A549 (cell line): Measurements from ENCODE around the gene PXT1.
A peak's percentile ranks its signal among the peaks of the same experiment; 100 is the strongest.

Experiments
- CHD2 ChIP-seq: fragments of 150-350 bp; IDR thresholded peaks from 2 replicates; pipeline ENCODE4 v1.6.1; 2014; ENCODE audit warnings: low read length; ENCODE audit not compliant: partially characterized antibody
- ELK1 ChIP-seq: fragments of 150-350 bp; IDR thresholded peaks from 2 replicates; pipeline ENCODE4 v1.6.1; 2014; ENCODE audit warnings: low read depth, mild to moderate bottlenecking, low read length
- EP300 ChIP-seq, 2 experiments: fragments of >200 bp; sonication (Bioruptor Twin); formaldehyde crosslinking; IDR thresholded peaks; 2 replicates in 1 of 2; 3 replicates in 1 of 2; pipeline ENCODE4 v1.6.1; 2016 to 2017
- MAX ChIP-seq: IDR thresholded peaks from 2 replicates; pipeline ENCODE4 v1.6.1; 2012
- POLR2A ChIP-seq: IDR thresholded peaks from 2 replicates; pipeline ENCODE4 v1.6.1; 2012; ENCODE audit warnings: mild to moderate bottlenecking, low read length
- POLR2AphosphoS2 ChIP-seq: conservative IDR thresholded peaks from 2 replicates; pipeline ENCODE4 v1.6.1; 2012; ENCODE audit warnings: low read length, improper control_type of control experiment, inconsistent platforms
- RAD21 ChIP-seq, 2 experiments: fragments of >200 bp in 1 of 2; sonication (Bioruptor Twin) in 1 of 2; formaldehyde crosslinking in 1 of 2; IDR thresholded peaks in 1 of 2; conservative IDR thresholded peaks in 1 of 2; 2 replicates in 1 of 2; 3 replicates in 1 of 2; pipeline ENCODE4 v1.6.1; 2012 to 2018; ENCODE audit warnings: inconsistent platforms in 1 of 2
- RCOR1 ChIP-seq: fragments of 150-350 bp; IDR thresholded peaks from 2 replicates; pipeline ENCODE4 v1.6.1; 2014; ENCODE audit warnings: antibody characterized with exemption, low read length, low read depth
- REST ChIP-seq: fragments of 200-600 bp; sonication (generic); IDR thresholded peaks from 2 replicates; pipeline ENCODE4 v1.6.1; 2016; ENCODE audit warnings: antibody characterized with exemption, mild to moderate bottlenecking, moderate library complexity
- TF ChIP-seq, protein P1 (sequence below): fragments of >200 bp; sonication (Bioruptor Twin); formaldehyde crosslinking; IDR thresholded peaks from 3 replicates; pipeline ENCODE4 v1.5.1; 2016
- TF ChIP-seq, protein P2 (sequence below): fragments of 250-450 bp; sonication (Bioruptor Pico); IDR thresholded peaks from 2 replicates; pipeline ENCODE4 v1.5.0; 2020; ENCODE audit warnings: low read depth, mild to moderate bottlenecking, moderate library complexity

- TF ChIP-seq, protein P1, sequence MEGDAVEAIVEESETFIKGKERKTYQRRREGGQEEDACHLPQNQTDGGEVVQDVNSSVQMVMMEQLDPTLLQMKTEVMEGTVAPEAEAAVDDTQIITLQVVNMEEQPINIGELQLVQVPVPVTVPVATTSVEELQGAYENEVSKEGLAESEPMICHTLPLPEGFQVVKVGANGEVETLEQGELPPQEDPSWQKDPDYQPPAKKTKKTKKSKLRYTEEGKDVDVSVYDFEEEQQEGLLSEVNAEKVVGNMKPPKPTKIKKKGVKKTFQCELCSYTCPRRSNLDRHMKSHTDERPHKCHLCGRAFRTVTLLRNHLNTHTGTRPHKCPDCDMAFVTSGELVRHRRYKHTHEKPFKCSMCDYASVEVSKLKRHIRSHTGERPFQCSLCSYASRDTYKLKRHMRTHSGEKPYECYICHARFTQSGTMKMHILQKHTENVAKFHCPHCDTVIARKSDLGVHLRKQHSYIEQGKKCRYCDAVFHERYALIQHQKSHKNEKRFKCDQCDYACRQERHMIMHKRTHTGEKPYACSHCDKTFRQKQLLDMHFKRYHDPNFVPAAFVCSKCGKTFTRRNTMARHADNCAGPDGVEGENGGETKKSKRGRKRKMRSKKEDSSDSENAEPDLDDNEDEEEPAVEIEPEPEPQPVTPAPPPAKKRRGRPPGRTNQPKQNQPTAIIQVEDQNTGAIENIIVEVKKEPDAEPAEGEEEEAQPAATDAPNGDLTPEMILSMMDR = peak; percentile 77
- no peak for TF ChIP-seq POLR2AphosphoS2
- no peak for TF ChIP-seq REST
- TF ChIP-seq RCOR1 = no peak
- TF ChIP-seq MAX = peak; percentile 62
- no peak for TF ChIP-seq POLR2A
- TF ChIP-seq, protein P2, sequence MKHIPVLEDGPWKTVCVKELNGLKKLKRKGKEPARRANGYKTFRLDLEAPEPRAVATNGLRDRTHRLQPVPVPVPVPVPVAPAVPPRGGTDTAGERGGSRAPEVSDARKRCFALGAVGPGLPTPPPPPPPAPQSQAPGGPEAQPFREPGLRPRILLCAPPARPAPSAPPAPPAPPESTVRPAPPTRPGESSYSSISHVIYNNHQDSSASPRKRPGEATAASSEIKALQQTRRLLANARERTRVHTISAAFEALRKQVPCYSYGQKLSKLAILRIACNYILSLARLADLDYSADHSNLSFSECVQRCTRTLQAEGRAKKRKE (CRISPR knock-in tag) = no peak
- TF ChIP-seq EP300 (IDR thresholded peaks at IDR 0.05) = no peak
- peak; percentile 41 to 46 for TF ChIP-seq RAD21 (conservative IDR thresholded peaks at IDR 0.05 in 1 of 2, IDR thresholded peaks at IDR 0.05 in 1 of 2)
- no peak for TF ChIP-seq ELK1
- no peak for TF ChIP-seq CHD2
These were observed 101.8 kb downstream of the PXT1 start for GRCh38 chr6:36340618-36341454.
